KOPT-K1 (cell line): ENCODE measurements around the gene KXD1.
"Not testable (repeated sequence)": the region's sequence is repeated elsewhere in the genome, so short reads cannot be mapped to it uniquely, and the experiment has no call there.

Experiments used
- H3K27ac ChIP-seq: fragments of 200-600 bp; sonication (generic); 2 replicates; pipeline ENCODE4 v1.5.1; 2016; ENCODE audit warnings: antibody characterized with exemption, mild to moderate bottlenecking, low read depth, low read length; ENCODE audit not compliant: poor library complexity, severe bottlenecking
- H3K36me3 ChIP-seq: fragments of 200-600 bp; sonication (generic); 2 replicates; pipeline ENCODE4 v1.5.1; 2017; ENCODE audit warnings: antibody characterized with exemption, mild to moderate bottlenecking, low read length, moderate library complexity; ENCODE audit not compliant: insufficient read depth
- H3K9me3 ChIP-seq: fragments of 200-600 bp; sonication (generic); 2 replicates; pipeline ENCODE4 v1.5.1; 2017; ENCODE audit warnings: antibody characterized with exemption, low read length, mild to moderate bottlenecking; ENCODE audit not compliant: insufficient read depth, poor library complexity, severe bottlenecking

The KXD1 gene, protein sequence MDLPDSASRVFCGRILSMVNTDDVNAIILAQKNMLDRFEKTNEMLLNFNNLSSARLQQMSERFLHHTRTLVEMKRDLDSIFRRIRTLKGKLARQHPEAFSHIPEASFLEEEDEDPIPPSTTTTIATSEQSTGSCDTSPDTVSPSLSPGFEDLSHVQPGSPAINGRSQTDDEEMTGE

DNA sequence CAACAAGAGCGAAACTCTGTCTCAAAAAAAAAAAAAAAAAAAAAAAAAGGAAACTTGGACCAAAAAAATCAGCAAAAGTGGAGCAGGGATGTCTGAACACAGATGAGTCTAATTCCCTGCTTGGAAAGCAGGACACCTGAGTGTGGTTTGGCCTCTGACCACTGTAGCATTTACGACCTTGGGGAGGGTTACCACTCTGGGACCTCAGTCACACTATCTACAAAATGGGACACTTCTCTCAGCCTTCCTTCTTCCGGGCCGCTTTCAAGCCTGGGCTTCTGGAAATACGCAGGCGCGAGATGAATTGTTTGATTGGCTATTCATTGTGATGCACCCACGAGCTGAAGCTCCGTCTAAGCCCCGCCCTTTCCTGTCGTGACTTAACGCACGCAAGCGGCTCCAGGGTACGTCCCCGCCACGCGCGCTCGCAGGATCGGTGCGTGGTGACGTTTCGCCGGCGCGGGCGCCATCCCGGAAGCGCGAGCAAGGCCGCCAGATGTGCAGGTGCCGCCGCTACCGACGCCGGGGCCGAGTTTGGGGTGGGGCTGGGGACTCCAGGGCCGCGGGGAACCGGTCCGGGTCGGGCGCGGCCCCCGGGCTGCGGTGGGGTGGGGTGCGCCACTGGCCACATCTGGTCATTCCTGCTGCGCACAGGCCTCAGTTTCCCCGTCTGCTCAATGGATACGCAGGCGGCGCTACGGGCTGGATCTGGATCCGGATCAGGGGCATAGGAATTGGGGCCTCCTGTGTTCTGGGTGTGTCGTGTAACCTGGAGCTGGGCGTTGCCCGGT is at the start of gene KXD1:
Gene KXD1, plus strand, starts transcription at position 460 of the 791 bp plus-strand sequence. CDS start 4,187 bp downstream, outside the sequence.
- H3K27ac ChIP-seq: peak within 1 kb of the TSS; percentile 84
- no peaks in the 10 kb centered on the region for H3K9me3 ChIP-seq
- peaks cover 18% of the 10 kb centered on the region for H3K36me3 ChIP-seq

- no peaks in the 10 kb centered on the region for H3K9me3 ChIP-seq
- no peaks in the 10 kb centered on the region for H3K36me3 ChIP-seq
- H3K27ac ChIP-seq: peak overlapping the region; percentile 32
Observed at GRCh38 chr19:18508585-18508984, 49.1 kb upstream of the KXD1 start.

DNA sequence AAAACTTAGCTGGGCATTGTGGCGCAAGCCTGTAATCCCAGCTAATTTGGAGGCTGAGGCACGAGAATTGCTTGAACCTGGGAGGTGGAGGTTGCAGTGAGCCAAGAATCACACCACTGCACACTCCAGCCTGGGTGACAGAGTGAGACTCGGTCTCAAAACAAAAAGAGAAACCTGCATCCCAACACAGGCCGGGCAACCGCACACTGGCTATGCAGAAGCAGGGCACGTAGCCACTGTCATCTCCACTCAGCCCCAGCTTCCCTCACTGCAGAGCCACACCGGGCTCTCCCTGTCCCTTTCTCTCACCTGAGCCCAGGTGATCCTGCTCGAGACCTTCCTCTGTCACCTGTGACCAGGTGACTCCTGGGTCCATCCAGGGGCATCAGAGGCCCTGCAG is 47.5 kb upstream of the KXD1 start:
- Histone ChIP-seq H3K27ac (no peak overlapping the region), H3K9me3 (no peaks in the 10 kb centered on the region), H3K36me3 (no peaks in the 10 kb centered on the region)

GRCh38 chr19:18513868-18514267 is 43.8 kb upstream of the KXD1 start:
- H3K9me3 ChIP-seq: no peaks in the 10 kb centered on the region
- no peak overlapping the region for H3K27ac ChIP-seq
- no peaks in the 10 kb centered on the region for H3K36me3 ChIP-seq

DNA sequence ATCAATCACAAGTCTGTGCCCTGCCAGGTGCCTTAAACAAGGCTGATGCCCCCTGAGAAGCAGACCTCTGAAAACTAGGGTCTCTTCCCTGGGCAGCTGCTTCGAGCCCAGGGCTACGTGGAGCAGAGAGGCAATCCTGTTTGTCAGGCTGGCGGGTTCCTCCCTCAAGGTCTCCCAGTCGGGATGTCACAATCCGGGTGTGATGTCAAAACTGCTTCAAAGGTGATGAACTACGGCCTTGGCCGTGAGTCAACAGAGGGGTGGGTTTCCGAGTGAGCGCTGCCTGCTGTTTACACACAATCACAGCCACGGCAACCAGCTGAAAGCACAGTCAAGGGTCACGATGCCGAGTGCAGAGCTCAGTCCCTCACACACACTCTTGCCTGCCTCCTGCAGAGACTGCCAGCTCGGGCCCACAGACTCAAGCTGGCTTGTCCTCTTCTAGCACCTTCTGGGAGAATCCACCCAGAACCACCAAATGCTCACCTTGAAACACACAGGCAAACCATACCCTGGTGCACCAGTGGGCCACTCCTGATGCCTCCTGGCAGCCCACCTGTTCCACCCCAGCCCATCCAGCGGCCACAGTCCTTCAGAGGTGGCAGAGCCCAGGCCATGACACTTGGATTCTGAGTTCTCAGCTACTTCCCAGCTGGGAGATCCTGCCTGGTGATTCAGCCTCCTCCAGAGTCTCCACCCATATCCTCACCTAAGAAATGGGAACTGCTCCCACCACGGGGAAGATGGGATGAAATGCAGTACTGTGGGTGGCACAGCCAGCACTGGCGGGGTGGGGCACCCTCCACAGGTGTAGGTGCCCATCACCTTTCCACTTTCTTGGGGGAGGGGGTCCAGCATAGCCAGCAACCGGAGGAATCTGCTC is 42.6 kb upstream of the KXD1 start:
- Histone ChIP-seq H3K36me3 (no peaks in the 10 kb centered on the region), H3K9me3 (no peaks in the 10 kb centered on the region), H3K27ac (no peak overlapping the region)

- Histone ChIP-seq H3K27ac (no peak overlapping the region), H3K9me3 (no peaks in the 10 kb centered on the region), H3K36me3 (no peaks in the 10 kb centered on the region)
Observed at GRCh38 chr19:18515959-18516358, 41.7 kb upstream of the KXD1 start.

DNA sequence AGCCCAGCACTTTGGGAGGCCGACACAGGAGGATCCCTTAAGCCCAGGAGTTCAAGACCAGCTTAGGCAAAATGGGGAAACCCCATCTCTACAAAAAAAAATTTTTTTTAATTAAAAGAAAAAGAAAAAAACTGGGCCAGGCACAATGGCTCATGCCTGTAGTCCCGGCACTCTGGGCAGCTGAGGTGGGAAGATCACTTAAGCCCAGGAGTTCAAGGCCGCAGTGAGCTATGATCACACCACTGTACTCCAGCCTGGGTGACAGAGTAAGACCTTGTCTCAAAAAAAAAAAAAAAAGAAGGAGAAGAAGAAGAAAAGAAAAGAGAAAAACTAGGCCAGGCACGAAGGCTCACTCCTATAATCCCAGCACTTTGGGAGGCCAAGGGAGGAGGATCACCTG is 40.1 kb upstream of the KXD1 start:
- Histone ChIP-seq H3K27ac (no peak overlapping the region), H3K36me3 (no peaks in the 10 kb centered on the region), H3K9me3 (no peaks in the 10 kb centered on the region)

DNA sequence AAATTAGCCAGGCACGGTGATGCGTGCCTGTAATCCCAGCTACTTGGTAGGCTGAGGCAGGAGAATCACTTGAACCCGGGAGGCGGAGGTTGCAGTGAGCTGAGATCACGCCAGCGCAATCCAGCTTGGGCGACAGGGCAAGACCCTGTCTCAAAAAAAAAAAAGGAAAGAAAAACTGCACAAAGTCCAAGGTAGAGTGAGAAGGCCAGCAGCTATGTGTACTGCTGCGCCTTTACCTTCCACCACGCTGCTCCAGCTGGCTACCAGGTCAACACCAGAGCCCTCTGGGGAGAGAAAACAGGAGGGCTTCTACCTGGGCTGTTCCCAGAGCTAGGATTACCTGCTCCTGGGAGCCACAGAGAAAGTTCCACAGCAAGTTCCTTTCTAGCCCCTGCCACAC is 39.0 kb upstream of the KXD1 start:
- Histone ChIP-seq H3K27ac (no peak overlapping the region), H3K36me3 (no peaks in the 10 kb centered on the region), H3K9me3 (no peaks in the 10 kb centered on the region)

GRCh38 chr19:18519962-18520847 is 37.5 kb upstream of the KXD1 start:
- no peaks in the 10 kb centered on the region for H3K9me3 ChIP-seq
- peak overlapping the region; percentile 73 for H3K27ac ChIP-seq
- H3K36me3 ChIP-seq: no peaks in the 10 kb centered on the region

- Histone ChIP-seq H3K27ac (peak overlapping the region; percentile 73), H3K9me3 (no peaks in the 10 kb centered on the region), H3K36me3 (no peaks in the 10 kb centered on the region)
Observed at GRCh38 chr19:18520848-18521691, 36.6 kb upstream of the KXD1 start.

DNA sequence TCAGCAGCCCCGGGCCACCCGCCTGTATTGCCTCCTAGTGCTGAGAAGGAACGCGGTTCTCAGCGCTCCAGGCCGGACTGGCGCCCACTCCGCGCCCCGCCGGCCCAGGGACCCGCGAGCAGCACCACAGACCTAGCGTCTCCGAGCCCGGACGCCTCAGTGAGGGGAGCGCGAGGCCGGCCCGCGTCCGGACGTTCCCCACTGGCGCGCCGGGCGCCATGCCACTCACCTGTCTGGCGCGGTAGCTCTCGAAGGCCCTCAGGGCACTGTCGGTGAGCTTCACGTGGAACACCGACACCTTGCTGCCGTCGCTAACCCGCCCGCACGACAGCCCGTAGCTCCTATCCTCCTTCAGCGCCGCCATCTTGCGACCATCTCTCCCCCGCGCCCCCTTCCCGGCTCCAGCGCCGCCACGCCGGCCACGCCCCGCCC is 36.0 kb upstream of the KXD1 start, which contains the start of gene ELL:
Gene ELL, minus strand, starts transcription at position 379 of the 432 bp plus-strand sequence. Its CDS starts 15 bp downstream, at position 364.
- no peaks in the 10 kb centered on the region for H3K36me3 ChIP-seq
- peak within 1 kb of the TSS; percentile 73 for H3K27ac ChIP-seq
- no peaks in the 10 kb centered on the region for H3K9me3 ChIP-seq

GRCh38 chr19:18522124-18522861 is 35.4 kb upstream of the KXD1 start:
- peak overlapping the region; percentile 73 for H3K27ac ChIP-seq
- H3K9me3 ChIP-seq: no peaks in the 10 kb centered on the region
- H3K36me3 ChIP-seq: no peaks in the 10 kb centered on the region

- H3K36me3 ChIP-seq, H3K9me3 ChIP-seq: not testable (repeated sequence)
- peak overlapping the region; percentile 33 for H3K27ac ChIP-seq
Observed at GRCh38 chr19:18522862-18523440, 34.7 kb upstream of the KXD1 start.
